Panc1 (cell line): ENCODE data around the gene CBARP. TPM values are rescaled to one million over a fixed set of nuclear protein-coding genes. Genes with fewer than 3 reads are reported as not detected.

ENCODE experiments used
- ATAC-seq: fragments of 200-7000 bp; cut with Tn5 transposase; 2 replicates; pipeline ENCODE4 v1.9.1; 2020; ENCODE audit warnings: mild to moderate bottlenecking, moderate library complexity
- BruUV-seq: library from RNA; stranded (reverse); fragments of 400-500 nt; replicated peaks from 2 replicates; lab custom pipeline; 2021; lab: Mats Ljungman, UMichigan
- CTCF ChIA-PET: fragments of 300-600 bp; sonication (Branson Sonifier 250); formaldehyde crosslinking; loops from one replicate; lab custom pipeline; 2022; ENCODE audit warnings: antibody characterized with exemption; lab: Charles Lee
- POLR2A ChIA-PET: fragments of 300-600 bp; sonication (Branson Sonifier 250); formaldehyde crosslinking; loops from one replicate; lab custom pipeline; 2022; ENCODE audit warnings: antibody characterized with exemption; lab: Charles Lee
- DNase-seq: peaks from one replicate; pipeline ENCODE4 v3.0.0-alpha.2; 2010; ENCODE audit warnings: low read depth, low spot score
- H3K27ac ChIP-seq: 2 replicates; pipeline ENCODE4 v1.5.1; 2011; ENCODE audit warnings: mild to moderate bottlenecking, low read length, inconsistent platforms
- H3K27me3 ChIP-seq: fragments of 200-500 bp; sonication (Bioruptor generic); 2 replicates; pipeline ENCODE4 v1.6.0; 2014; ENCODE audit warnings: low read length, inconsistent platforms; ENCODE audit not compliant: control insufficient read depth, insufficient read depth
- H3K36me3 ChIP-seq: fragments of 200-500 bp; sonication (Bioruptor generic); 2 replicates; pipeline ENCODE4 v1.5.1; 2014; ENCODE audit warnings: inconsistent platforms, mild to moderate bottlenecking, low read length, moderate library complexity; ENCODE audit not compliant: control insufficient read depth, insufficient read depth
- H3K4me1 ChIP-seq: 2 replicates; pipeline ENCODE4 v1.5.1; 2011; ENCODE audit warnings: inconsistent platforms, mild to moderate bottlenecking, low read length, moderate library complexity; ENCODE audit not compliant: control insufficient read depth, insufficient read depth
- H3K4me3 ChIP-seq, 2 experiments: 2 replicates each; pipeline ENCODE4 v1.5.1; 2011 to 2012; ENCODE audit warnings: low read depth in 2 of 2, low read length in 2 of 2, mild to moderate bottlenecking in 2 of 2, inconsistent platforms in 1 of 2, moderate library complexity in 1 of 2
- H3K9me3 ChIP-seq: fragments of 200-500 bp; sonication (Bioruptor generic); 2 replicates; pipeline ENCODE4 v1.5.1; 2014; ENCODE audit warnings: low read depth, mild to moderate bottlenecking, inconsistent platforms, low read length, moderate library complexity; ENCODE audit not compliant: control insufficient read depth, insufficient read depth
- POLR2AphosphoS5 ChIP-seq: IDR thresholded peaks from 2 replicates; pipeline ENCODE4 v1.6.1; 2012; ENCODE audit warnings: mild to moderate bottlenecking, low read depth, low read length, moderate library complexity
- SIN3A ChIP-seq: IDR thresholded peaks from 2 replicates; pipeline ENCODE4 v1.6.1; 2012; ENCODE audit warnings: low read depth, mild to moderate bottlenecking, low read length, moderate library complexity, borderline replicate concordance; ENCODE audit not compliant: insufficient read depth
- TCF7L2 ChIP-seq: IDR thresholded peaks from 2 replicates; pipeline ENCODE4 v1.6.1; 2011; ENCODE audit warnings: mild to moderate bottlenecking, low read depth, low read length, inconsistent platforms
- in situ Hi-C: cut with HindIII; loops from 2 replicates; pipeline ENCODE4 v1.10.0; 2016; ENCODE audit warnings: low sequenced_read_pairs, low pct_unique_long_range_greater_than_20kb
- intact Hi-C: fragments of 100-400 bp; cut with micrococcal nuclease; formaldehyde crosslinking; loops from one replicate; pipeline ENCODE4 v1.10.0; 2022; ENCODE audit not compliant: unreplicated experiment
- total RNA-seq: library from RNA; stranded (reverse); gene quantifications from one replicate; pipeline ENCODE4 v1.2.1, GENCODE V29; 2021; ENCODE audit not compliant: unreplicated experiment
- TF ChIP-seq, protein P1 (sequence below): fragments of 450-650 bp; IDR thresholded peaks from 2 replicates; pipeline ENCODE4 v1.5.1; 2017; ENCODE audit warnings: mild to moderate bottlenecking
- TF ChIP-seq, protein P2 (sequence below), 2 experiments: IDR thresholded peaks; 2 replicates each; pipeline ENCODE4 v1.6.1; 2011 to 2012; ENCODE audit warnings: low read depth in 2 of 2, control low read depth in 1 of 2, low read length in 1 of 2, mild to moderate bottlenecking in 1 of 2, moderate library complexity in 1 of 2; ENCODE audit not compliant: insufficient read depth in 1 of 2

CBARP gene
- total RNA-seq, 1 experiment from 2014 or later, result 14.5 TPM

DNA sequence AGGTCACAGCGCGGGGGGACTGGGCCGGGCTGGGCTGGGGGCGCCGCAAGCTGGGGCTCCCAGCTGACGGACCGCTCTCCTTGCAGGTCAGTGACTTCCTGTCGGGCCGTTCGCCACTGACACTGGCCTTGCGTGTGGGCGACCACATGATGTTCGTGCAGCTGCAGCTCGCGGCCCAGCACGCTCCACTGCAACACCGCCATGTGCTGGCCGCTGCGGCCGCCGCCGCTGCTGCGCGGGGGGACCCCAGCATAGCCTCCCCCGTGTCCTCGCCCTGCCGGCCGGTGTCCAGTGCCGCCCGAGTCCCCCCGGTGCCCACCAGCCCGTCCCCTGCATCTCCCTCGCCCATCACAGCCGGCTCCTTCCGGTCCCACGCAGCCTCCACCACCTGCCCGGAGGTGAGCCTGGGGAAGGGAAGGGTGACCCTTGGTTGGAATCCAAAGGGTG, 16.3 kb upstream of the CBARP start:
- peaks cover 49% of the 10 kb centered on the region for H3K4me1 ChIP-seq
- H3K4me3 ChIP-seq, result peak overlapping the region; percentile 59 to 68
- no peaks in the 10 kb centered on the region for H3K9me3 ChIP-seq
- peaks cover 5% of the 10 kb centered on the region for H3K36me3 ChIP-seq
- TF ChIP-seq, protein P1, sequence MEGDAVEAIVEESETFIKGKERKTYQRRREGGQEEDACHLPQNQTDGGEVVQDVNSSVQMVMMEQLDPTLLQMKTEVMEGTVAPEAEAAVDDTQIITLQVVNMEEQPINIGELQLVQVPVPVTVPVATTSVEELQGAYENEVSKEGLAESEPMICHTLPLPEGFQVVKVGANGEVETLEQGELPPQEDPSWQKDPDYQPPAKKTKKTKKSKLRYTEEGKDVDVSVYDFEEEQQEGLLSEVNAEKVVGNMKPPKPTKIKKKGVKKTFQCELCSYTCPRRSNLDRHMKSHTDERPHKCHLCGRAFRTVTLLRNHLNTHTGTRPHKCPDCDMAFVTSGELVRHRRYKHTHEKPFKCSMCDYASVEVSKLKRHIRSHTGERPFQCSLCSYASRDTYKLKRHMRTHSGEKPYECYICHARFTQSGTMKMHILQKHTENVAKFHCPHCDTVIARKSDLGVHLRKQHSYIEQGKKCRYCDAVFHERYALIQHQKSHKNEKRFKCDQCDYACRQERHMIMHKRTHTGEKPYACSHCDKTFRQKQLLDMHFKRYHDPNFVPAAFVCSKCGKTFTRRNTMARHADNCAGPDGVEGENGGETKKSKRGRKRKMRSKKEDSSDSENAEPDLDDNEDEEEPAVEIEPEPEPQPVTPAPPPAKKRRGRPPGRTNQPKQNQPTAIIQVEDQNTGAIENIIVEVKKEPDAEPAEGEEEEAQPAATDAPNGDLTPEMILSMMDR, result no peak
- no peak for TF ChIP-seq POLR2AphosphoS5
- no peak for TF ChIP-seq TCF7L2
- TF ChIP-seq, protein P2, sequence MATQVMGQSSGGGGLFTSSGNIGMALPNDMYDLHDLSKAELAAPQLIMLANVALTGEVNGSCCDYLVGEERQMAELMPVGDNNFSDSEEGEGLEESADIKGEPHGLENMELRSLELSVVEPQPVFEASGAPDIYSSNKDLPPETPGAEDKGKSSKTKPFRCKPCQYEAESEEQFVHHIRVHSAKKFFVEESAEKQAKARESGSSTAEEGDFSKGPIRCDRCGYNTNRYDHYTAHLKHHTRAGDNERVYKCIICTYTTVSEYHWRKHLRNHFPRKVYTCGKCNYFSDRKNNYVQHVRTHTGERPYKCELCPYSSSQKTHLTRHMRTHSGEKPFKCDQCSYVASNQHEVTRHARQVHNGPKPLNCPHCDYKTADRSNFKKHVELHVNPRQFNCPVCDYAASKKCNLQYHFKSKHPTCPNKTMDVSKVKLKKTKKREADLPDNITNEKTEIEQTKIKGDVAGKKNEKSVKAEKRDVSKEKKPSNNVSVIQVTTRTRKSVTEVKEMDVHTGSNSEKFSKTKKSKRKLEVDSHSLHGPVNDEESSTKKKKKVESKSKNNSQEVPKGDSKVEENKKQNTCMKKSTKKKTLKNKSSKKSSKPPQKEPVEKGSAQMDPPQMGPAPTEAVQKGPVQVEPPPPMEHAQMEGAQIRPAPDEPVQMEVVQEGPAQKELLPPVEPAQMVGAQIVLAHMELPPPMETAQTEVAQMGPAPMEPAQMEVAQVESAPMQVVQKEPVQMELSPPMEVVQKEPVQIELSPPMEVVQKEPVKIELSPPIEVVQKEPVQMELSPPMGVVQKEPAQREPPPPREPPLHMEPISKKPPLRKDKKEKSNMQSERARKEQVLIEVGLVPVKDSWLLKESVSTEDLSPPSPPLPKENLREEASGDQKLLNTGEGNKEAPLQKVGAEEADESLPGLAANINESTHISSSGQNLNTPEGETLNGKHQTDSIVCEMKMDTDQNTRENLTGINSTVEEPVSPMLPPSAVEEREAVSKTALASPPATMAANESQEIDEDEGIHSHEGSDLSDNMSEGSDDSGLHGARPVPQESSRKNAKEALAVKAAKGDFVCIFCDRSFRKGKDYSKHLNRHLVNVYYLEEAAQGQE (IDR thresholded peaks at IDR 0.05; ENCODE audit: insufficient read depth in 1 of 2, low read depth in 2 of 2, low read length in 1 of 2), result no peak
- TF ChIP-seq SIN3A, result no peak
- DNase-seq, result no peak
- intact Hi-C loops (no loop called here), in situ Hi-C loops (no loop called here)
- POLR2A ChIA-PET, result interaction anchor here (0.6 kb wide), 1 partner anchor 16 kb away, joined by 4 read pairs; no protein-coding TSS in a partner anchor
- H3K27me3 ChIP-seq, result no peaks in the 10 kb centered on the region
- H3K27ac ChIP-seq, result peak overlapping the region; percentile 62
- CTCF ChIA-PET, result interaction anchor here (1.0 kb wide), 1 partner anchor 9 kb away, joined by 3 read pairs; no protein-coding TSS in a partner anchor
- ATAC-seq, result no peak
- no TSS peak for BruUV-seq

DNA sequence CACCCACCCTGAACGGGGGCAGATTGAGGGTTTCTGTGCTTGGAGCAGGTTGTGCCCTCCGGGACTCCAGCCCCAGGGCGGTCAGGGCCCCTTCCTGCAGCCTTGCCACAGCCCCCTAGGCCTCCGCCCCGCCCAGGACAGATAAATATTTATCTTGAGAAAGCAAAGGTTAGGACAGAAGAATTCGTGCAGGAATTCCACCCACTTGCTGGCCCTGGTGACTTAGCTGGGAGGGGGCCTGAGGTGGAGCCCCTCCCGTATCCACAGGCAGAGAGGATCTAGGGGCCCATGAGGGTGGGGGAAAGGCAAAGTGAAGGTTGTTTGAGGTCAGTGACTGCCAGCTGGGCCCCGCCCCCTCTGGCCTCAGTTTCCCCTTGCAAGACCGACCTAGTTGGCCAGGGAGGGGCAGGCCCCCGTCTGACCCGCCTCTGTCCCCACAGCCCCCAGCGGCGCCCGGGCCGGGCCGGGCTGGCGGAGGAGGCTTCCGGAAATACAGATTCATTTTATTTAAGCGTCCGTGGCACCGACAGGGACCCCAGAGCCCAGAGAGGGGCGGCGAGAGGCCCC, 15.8 kb upstream of the CBARP start:
- Histone ChIP-seq H3K9me3 (no peaks in the 10 kb centered on the region), H3K36me3 (peaks cover 5% of the 10 kb centered on the region), H3K27ac (peak overlapping the region; percentile 62), H3K27me3 (no peaks in the 10 kb centered on the region), H3K4me3 (peak overlapping the region; percentile 59 to 68), H3K4me1 (peaks cover 45% of the 10 kb centered on the region)
- POLR2A ChIA-PET, result interaction anchor here (0.6 kb wide), 1 partner anchor 16 kb away, joined by 4 read pairs; no protein-coding TSS in a partner anchor
- TF ChIP-seq, protein P2 (IDR thresholded peaks at IDR 0.05; ENCODE audit: insufficient read depth in 1 of 2, low read depth in 2 of 2, low read length in 1 of 2), result no peak
- TF ChIP-seq TCF7L2, result no peak
- TF ChIP-seq, protein P1, result no peak
- TF ChIP-seq SIN3A, result no peak
- TF ChIP-seq POLR2AphosphoS5, result no peak; the same call in 1 of the 2 replicates
- CTCF ChIA-PET, result interaction anchor here (0.5 to 1.0 kb wide), 2 partner anchors 9 to 10 kb away, joined by 3 read pairs; no protein-coding TSS in a partner anchor
- in situ Hi-C loops, result no loop called here
- intact Hi-C loops, result no loop called here
- BruUV-seq, result no TSS peak
- no peak for DNase-seq
- ATAC-seq, result no peak
